NCI-H2107 (cell line): ENCODE data around the gene ITGB1.

Experiments used
- DNase-seq: peaks from one replicate; lab custom pipeline; 2025; lab: John Stamatoyannopoulos, UW

Gene ITGB1

DNA sequence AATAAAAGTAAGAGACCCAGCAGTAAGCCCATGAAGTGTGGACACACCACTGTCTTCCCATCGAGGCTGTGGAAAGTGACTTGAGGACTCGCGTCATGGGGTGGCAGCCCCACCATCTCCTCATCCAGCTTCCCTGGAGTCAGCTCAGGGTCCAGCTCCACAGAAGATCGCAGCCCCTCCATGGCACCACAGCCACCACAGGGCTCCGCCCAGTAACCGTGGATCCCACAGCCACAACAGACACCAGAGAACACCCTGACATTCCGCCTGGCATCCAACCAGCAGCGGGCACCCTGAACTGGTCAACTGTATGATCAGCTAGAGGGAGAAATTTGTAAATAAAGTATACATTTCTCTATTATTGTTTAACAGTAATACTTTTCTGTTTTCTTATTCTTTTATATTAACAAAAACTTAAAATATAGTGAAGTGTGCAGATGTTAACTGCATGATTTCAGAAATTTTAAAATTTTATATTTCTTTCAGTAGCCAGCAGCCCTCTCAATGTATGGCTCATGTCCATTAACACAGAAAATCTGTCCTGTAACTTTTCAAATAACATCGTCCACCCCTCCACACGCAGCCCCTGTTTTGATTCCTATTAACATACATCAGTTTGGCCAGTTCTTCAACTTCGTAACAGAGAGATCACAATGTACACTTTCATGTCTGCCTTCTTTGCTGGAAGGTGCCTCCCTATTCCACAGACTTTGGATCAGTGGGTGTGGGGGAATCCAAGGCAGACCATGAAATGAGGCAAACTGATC, 69.7 kb downstream of the ITGB1 start:
- no peak for DNase-seq

DNA sequence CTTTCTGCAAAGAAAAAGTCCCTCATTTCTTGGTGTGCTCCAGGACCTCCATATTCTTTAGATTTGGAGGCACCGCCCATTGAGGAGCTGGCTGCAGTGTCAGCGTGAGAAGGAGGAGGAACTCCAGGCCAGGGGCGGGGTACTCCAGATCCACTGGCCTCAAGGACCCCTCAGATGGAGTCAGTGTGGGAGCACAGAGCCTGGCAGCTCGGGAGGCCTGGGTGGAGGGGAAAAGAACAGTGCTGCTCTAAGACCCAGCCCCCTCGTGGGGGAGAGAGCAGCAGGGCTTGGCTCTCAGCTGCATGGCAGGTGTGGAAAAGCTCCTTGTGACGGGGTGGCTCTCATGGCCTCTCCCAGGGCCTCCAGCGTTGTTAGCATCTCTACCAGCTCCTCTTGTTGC, 70.5 kb downstream of the ITGB1 start:
- no peak for DNase-seq

DNA sequence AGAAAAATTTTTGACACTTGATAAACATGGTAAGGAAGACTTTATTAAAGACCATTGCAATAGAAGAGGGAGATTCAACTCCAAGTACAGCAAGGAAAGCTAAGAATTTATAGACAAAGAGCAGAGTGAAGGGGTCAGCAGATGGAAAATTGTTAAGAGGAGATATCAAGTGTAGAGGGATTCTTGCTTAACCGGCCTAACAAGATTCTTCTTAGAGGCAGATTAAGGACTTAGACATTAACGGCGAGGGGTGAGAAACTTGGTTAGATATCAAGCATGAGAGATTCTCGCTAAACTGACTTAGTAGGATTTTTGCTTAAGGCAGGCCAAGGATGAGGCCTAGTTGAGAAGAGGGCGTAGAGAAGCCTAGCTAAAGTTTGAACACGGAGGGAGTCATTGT, 76.0 kb downstream of the ITGB1 start:
- DNase-seq = no peak

DNA sequence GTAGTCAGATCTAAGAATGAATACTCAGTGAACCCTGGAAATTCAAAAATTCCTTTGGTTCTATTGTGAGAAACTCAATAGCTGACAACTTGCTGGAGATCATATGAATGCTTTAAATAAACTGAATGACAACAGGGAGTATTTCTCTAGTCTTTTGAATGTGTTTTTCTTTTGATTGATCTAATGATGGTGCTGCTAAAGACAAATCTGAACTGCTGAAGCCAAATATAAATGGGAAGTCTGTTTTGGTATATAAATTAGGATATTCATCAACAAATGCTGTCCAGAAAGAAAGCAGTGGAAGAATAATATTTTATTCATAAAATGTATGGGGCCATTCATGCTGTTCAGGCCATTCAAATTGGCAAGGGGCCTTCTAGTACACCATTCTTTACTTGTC, 79.4 kb downstream of the ITGB1 start:
- DNase-seq = no peak

DNA sequence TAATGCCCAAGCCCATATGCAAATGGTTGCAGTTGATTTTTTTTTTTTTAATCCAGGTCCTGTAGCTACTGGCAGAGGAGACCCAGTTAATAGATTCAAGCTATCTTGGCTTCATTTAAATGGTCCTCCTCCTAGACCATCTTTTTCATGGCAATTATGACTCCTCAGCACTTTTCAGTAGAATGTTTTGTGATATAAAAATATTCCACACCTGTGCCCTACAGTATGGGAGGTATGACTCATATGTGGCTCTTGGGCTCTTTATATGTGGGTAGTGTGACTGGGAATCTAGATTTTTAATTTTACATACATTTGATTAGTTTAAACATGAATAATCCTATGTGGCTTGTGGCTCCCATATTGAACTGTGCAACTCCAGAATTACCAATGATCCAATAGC, 80.1 kb downstream of the ITGB1 start:
- DNase-seq = no peak

DNA sequence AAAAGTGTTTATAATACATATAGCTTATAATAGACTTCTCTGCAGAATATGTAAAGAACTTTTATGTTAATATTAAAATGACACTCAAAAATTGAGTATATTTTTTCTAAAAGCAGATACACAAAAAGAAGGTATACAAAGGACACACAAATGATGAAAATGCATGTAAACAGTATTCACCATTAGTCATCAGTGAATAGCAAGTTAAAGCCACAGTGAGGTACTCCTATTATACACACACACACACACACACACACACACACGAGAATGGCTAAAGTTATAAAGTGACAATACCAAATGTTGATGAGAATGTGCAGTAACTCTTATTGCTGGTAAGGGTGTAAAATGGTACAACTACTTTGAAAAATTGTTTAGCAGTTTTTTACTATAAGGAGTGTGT, 92.9 kb downstream of the ITGB1 start:
- no peak for DNase-seq

DNA sequence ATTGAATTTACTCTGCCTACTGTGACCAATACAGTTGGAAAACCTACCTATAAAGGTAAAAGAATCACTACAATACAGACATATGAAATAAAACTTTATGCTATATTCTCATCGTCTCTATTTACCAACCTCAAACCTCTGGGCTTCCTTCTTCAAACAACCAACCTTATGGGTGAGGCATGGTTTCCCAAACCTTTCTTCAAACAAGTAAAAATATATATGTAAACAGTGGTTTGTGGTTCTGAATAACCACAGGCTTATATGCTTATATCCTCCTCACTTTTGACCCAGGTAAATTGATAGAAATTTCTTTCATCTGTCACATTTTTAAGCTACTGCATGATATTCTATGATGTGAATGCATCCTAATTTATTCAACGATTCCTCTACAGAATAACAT, 103.6 kb downstream of the ITGB1 start:
- no peak for DNase-seq

DNA sequence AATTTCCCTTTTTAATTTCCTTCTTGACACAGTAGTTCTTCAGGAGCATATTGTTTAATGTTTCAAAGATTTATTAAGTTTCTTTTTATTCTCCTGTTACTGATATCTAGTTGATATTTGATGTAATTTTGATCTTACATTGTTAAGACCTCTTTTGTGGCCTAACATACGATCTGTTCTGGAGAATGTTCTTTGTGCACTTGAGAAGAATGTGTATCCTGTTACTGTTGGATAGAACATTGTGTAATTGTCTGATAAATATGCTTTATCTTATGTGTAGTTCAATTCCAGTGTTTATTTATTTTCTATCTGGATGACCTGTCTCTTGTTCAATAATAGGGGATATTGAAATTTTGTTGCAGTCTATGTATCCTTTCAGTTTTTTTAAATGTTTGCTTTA, 106.7 kb downstream of the ITGB1 start:
- DNase-seq = no peak
